SU-DHL-6 (cell line): ENCODE measurements around the gene PTPRJ.

ENCODE experiments used
- CTCF ChIP-seq: fragments of 200-600 bp; sonication (generic); IDR thresholded peaks from one replicate; pipeline ENCODE4 v1.5.1; 2017; ENCODE audit warnings: antibody characterized with exemption, mild to moderate bottlenecking, low read length, moderate library complexity; ENCODE audit not compliant: insufficient read depth, poor library complexity, severe bottlenecking
- EZH2phosphoT487 ChIP-seq: fragments of 200-600 bp; sonication (generic), shearing (Covaris generic); conservative IDR thresholded peaks from 2 replicates; pipeline ENCODE4 v1.6.1; 2018; ENCODE audit warnings: mild to moderate bottlenecking, antibody characterized with exemption, low read length, moderate library complexity, mixed read lengths

GRCh38 chr11:48184452-48184851, 204.1 kb downstream of the PTPRJ start:
- no peak for TF ChIP-seq CTCF
- no peak for TF ChIP-seq EZH2phosphoT487
